Suppressor macrophage treated with lipopolysaccharide for 1 hour (primary cell): ENCODE measurements around the gene CDRT15L2.
A peak's percentile ranks its signal among the peaks of the same experiment; 100 is the strongest.
"Not testable (repeated sequence)": the region's sequence is repeated elsewhere in the genome, so short reads cannot be mapped to it uniquely, and the experiment has no call there.

ENCODE experiments used
- DNase-seq, 3 donors: peaks; one replicate each; pipeline ENCODE4 v3.0.0-alpha.2; 2020 to 2022

The CDRT15L2 gene

GRCh38 chr17:20575071-20575470 is 4.5 kb upstream of the CDRT15L2 start:
- not testable (repeated sequence) for DNase-seq

DNA sequence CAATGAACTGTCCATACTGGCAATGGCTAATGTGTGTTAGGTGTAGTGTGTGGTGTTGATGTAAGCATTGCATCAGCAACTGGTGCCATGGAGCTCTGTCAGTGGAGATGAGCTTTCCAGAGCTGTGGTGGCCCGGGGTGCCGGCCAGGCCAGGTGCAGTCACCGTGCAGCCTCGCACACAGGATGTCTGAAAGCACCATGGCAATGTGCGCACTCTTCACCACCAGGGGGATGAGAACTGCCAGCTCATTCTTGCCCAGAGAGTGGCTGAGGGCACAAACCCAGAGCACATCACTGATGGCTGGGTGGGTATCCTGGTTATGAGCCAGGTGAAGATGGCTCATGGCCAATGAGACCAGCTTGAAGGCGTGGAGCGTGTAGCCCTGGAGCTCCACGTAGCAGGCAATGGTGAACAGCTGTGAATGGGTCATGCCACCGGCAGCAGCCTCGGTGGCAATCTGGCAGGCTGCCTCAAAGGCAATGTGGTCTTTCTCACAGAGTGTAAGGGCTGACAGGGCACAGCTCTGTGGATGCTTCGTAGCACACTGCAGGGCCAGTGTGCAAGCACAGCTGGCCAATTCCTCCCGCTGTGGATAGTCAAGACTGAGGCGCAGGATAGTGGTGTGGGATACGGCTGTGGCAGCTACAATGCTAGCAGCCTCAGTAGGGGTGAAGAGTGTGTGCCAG is 4.5 kb downstream of the CDRT15L2 start:
- not testable (repeated sequence) for DNase-seq

DNA sequence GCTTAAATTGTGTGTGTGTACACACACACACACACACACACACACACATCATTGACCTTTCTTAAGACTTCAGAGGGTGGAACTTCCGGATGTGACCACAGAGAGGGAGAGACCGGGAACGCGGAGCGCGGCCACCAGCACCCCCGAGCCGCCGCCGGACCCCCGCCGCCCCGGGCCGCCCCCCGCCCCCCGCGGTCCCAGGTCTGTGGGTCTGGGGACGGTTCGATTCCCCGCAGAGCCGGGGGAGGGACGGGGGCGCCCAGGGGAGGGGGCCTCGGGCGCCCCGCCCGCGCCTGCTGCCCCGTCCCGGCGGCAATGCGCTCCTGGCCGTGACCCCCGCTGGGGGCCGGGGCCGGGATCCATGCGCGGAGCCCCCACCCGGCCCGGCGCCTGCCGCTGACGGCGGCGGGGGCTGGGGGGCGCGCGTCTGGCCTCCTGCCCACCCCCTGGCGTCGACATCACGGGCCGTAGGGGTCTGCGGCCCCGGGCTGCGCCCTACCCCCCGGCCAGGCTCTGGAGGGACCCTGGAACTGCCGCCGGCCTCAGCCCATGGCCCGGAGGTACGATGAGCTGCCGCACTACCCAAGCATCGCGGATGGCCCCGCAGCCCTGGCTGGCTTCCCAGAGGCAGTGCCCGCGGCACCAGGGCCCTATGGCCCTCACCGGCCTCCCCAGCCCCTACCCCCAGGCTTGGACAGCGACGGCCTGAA is 9.4 kb downstream of the CDRT15L2 start:
- peak in 2 of 3 donors; percentile 14 to 23 for DNase-seq

GRCh38 chr17:20589454-20589810 is 9.9 kb downstream of the CDRT15L2 start:
- not testable (repeated sequence) for DNase-seq

DNA sequence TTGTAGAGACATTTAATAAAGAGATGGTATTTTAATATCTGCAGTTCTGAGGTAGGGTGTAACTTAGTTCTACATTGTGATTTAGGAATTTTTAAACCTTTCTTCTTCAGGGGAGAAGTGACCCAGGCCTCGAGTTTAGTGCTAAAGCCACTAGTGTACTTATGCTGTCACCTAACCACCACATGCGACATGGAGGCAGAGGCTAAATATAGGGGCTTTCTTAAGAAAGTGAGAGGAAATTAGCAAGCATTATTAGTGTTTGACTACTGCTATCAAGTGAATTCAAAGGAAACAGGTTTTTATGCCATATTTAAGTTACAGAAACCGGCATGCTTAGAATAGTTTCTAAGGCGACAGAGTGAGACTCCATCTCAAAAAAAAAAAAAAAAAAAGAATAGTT is 11.5 kb downstream of the CDRT15L2 start:
- DNase-seq = not testable (repeated sequence)

DNA sequence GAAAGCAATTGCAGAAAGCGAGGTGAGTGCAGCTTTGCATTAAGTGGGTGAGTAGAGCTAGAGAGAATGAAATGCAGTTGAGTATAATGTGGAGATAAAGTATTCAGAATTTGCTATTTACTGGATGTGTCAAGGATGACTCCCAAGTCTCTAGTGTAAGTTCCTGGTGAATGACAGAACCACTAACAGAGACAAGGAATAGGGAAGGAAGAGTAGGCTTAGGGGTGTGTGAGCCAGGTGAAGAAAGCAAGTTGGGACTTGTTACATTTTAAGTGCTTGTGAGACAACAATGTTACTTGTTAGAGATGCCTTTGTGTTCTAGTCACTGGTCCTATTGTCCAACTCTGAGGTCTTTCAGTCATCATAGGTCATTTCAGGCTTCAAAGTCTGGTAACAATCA is 26.0 kb downstream of the CDRT15L2 start:
- not testable (repeated sequence) for DNase-seq

- not testable (repeated sequence) for DNase-seq
These were observed 30.0 kb downstream of the CDRT15L2 start for GRCh38 chr17:20609490-20609889.

- DNase-seq = no peak
These were observed 31.8 kb downstream of the CDRT15L2 start for GRCh38 chr17:20611309-20611708.

- no peak for DNase-seq
These were observed 33.1 kb downstream of the CDRT15L2 start for GRCh38 chr17:20612635-20613034.

DNA sequence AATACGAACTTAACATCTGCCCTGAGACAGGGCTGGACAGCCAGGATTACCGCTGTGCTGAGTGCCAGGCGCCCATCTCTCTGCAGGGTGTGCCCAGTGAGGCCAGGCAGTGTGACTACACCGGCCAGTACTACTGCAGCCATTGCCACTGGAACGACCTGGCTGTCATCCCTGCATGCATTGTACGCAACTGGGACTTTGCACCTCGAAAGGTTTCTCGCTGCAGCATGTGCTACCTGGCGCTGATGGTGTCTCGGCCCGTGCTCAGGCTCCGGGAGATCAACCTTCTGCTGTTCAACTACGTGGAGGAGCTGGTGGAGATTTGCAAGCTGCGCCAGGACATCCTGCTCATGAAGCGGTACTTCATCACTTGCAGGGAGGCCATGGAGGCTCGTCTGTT is 33.7 kb downstream of the CDRT15L2 start:
- no peak for DNase-seq

- no peak for DNase-seq
These were observed 34.4 kb downstream of the CDRT15L2 start for GRCh38 chr17:20613905-20614304.

GRCh38 chr17:20615461-20615860 is 35.9 kb downstream of the CDRT15L2 start:
- peak in 2 of 3 donors; percentile 4 to 6 for DNase-seq
